K562 (cell line): ENCODE measurements around the gene MRPS6. TPM values are rescaled to one million over a fixed set of nuclear protein-coding genes. Genes with fewer than 3 reads are reported as not detected.

Experiments
- ATAC-seq: fragments of 200-7000 bp; cut with Tn5 transposase; 3 replicates; pipeline ENCODE4 v1.9.1; 2020; ENCODE audit warnings: moderate library complexity
- BruUV-seq: library from RNA; stranded (reverse); fragments of 400-500 nt; replicated peaks from 2 replicates; lab custom pipeline; 2021; lab: Mats Ljungman, UMichigan
- CTCF ChIA-PET: fragments of 300-600 bp; formaldehyde crosslinking; extraction: SDS; loops from one replicate; lab custom pipeline; 2021; ENCODE audit warnings: low intra/inter-chr PET ratio; lab: Yijun Ruan, JAX
- POLR2A ChIA-PET: fragments of 300-600, 350-650 bp; sonication (Branson Sonifier 250); formaldehyde crosslinking; extraction: SDS; loops from one replicate; lab custom pipeline; 2021; ENCODE audit warnings: antibody characterized with exemption, inconsistent platforms; lab: Yijun Ruan, JAX
- DNase-seq, 4 experiments: peaks; one replicate each; pipeline versions ENCODE4 v3.0.0 to v3.0.0-alpha.2; 2011 to 2018; ENCODE audit warnings: low spot score in 3 of 4, mixed read lengths in 3 of 4; ENCODE audit errors: extremely low read depth in 1 of 4
- FAIRE-seq: peaks from 2 replicates; lab custom pipeline; 2011; peaks lifted over from hg19 to GRCh38; lab: Jason Lieb, UNC
- H2AFZ ChIP-seq: 2 replicates; pipeline ENCODE4 v1.6.0; 2011; ENCODE audit warnings: low read depth, low read length, control low read depth, inconsistent platforms
- H3K27ac ChIP-seq: fragments of 200-600 bp; 3 replicates; pipeline ENCODE4 v1.8.0; 2011; ENCODE audit warnings: low read depth, mild to moderate bottlenecking, control low read depth, inconsistent platforms, low read length, moderate library complexity, mixed read lengths; ENCODE audit errors: extremely low read depth
- H3K27me3 ChIP-seq, 2 experiments: fragments of 300-600 bp in 1 of 2; 2 replicates in 1 of 2; 3 replicates in 1 of 2; pipeline versions ENCODE4 v1.6.0 to v1.8.0; 2011; ENCODE audit warnings: inconsistent platforms in 2 of 2, low read length in 2 of 2, mild to moderate bottlenecking in 1 of 2, mixed read lengths in 1 of 2, moderate library complexity in 1 of 2; ENCODE audit not compliant: control insufficient read depth in 2 of 2, insufficient read depth in 2 of 2
- H3K36me3 ChIP-seq: fragments of 300-600 bp; 3 replicates; pipeline ENCODE4 v1.8.0; 2011; ENCODE audit warnings: mild to moderate bottlenecking, low read length, inconsistent platforms; ENCODE audit not compliant: control insufficient read depth, insufficient read depth
- H3K4me1 ChIP-seq, 2 experiments: fragments of 200-600 bp in 1 of 2; replicated peaks in 1 of 2; 2 replicates in 1 of 2; 3 replicates in 1 of 2; pipeline versions ENCODE4 v1.5.1 to v1.8.0; 2011; ENCODE audit warnings: inconsistent platforms in 2 of 2, low read length in 2 of 2, mild to moderate bottlenecking in 1 of 2, mixed read lengths in 1 of 2, moderate library complexity in 1 of 2; ENCODE audit not compliant: control insufficient read depth in 2 of 2, insufficient read depth in 2 of 2
- H3K4me2 ChIP-seq: 2 replicates; pipeline ENCODE4 v1.6.1; 2011; ENCODE audit warnings: low read length, control low read depth, inconsistent platforms, mixed read lengths; ENCODE audit not compliant: insufficient read depth
- H3K4me3 ChIP-seq: fragments of 200-600 bp; sonication (generic), shearing (Covaris generic); 2 replicates; pipeline ENCODE4 v1.5.1; 2016; ENCODE audit warnings: control low read depth, inconsistent platforms
- H3K79me2 ChIP-seq: fragments of 200-600 bp; 3 replicates; pipeline ENCODE4 v1.8.0; 2011; ENCODE audit warnings: low read length, inconsistent platforms; ENCODE audit not compliant: control insufficient read depth, insufficient read depth
- H3K9ac ChIP-seq, 2 experiments: 2 replicates each; pipeline versions ENCODE4 v1.6.0 to v1.6.1; 2011; ENCODE audit warnings: low read depth in 2 of 2, low read length in 2 of 2, control low read depth in 1 of 2, inconsistent platforms in 1 of 2, mild to moderate bottlenecking in 1 of 2, mixed read lengths in 1 of 2; ENCODE audit not compliant: insufficient read depth in 1 of 2
- H3K9me1 ChIP-seq: one replicate; pipeline ENCODE4 v1.6.0; 2011; ENCODE audit warnings: inconsistent platforms, mild to moderate bottlenecking, low read length, moderate library complexity; ENCODE audit not compliant: control insufficient read depth, insufficient read depth
- H3K9me3 ChIP-seq: replicated peaks from 2 replicates; pipeline ENCODE4 v1.5.1; 2011; ENCODE audit warnings: low read depth, low read length, inconsistent platforms; ENCODE audit not compliant: control insufficient read depth, insufficient read depth
- H4K20me1 ChIP-seq: replicated peaks from 2 replicates; pipeline ENCODE4 v1.6.1; 2011; ENCODE audit warnings: low read length, inconsistent platforms, mixed read lengths; ENCODE audit not compliant: control insufficient read depth, insufficient read depth
- HMG20B ChIP-seq: fragments of 250-450 bp; sonication (Bioruptor Pico); IDR thresholded peaks from 2 replicates; pipeline ENCODE4 v1.5.0; 2021; ENCODE audit warnings: mild to moderate bottlenecking
- IRF2 ChIP-seq: sonication (generic); formaldehyde crosslinking; IDR thresholded peaks from 2 replicates; pipeline ENCODE4 v1.8.1; 2022; ENCODE audit warnings: mild to moderate bottlenecking, missing genetic modification reagents
- JUN ChIP-seq, 2 experiments: sonication (generic) in 1 of 2; formaldehyde crosslinking in 1 of 2; IDR thresholded peaks; 2 replicates each; pipeline versions ENCODE4 v1.6.1 to v1.8.0; 2012 to 2022; ENCODE audit warnings: borderline replicate concordance in 2 of 2, mild to moderate bottlenecking in 2 of 2, improper control_type of control experiment in 1 of 2, low read depth in 1 of 2, low read length in 1 of 2, missing genetic modification reagents in 1 of 2
- LEF1 ChIP-seq: fragments of 450-650 bp; IDR thresholded peaks from 2 replicates; pipeline ENCODE4 v1.6.1; 2016; ENCODE audit warnings: mild to moderate bottlenecking
- MAFG ChIP-seq: fragments of 450-650 bp; conservative IDR thresholded peaks from 2 replicates; pipeline ENCODE4 v1.6.1; 2016; ENCODE audit warnings: missing genetic modification characterization, missing compliant biosample characterization
- RNF2 ChIP-seq: sonication (generic); IDR thresholded peaks from 2 replicates; pipeline ENCODE4 v1.6.1; 2016
- STAG1 ChIP-seq: sonication (generic); formaldehyde crosslinking; IDR thresholded peaks from 2 replicates; pipeline ENCODE4 v1.5.0; 2020; ENCODE audit warnings: missing genetic modification reagents, borderline replicate concordance
- ZNF23 ChIP-seq: fragments of 250-450 bp; sonication (Bioruptor Pico); IDR thresholded peaks from 2 replicates; pipeline ENCODE4 v1.4.0; 2020; ENCODE audit warnings: mild to moderate bottlenecking
- ZNF253 ChIP-seq: fragments of 250-450 bp; sonication (Bioruptor Pico); conservative IDR thresholded peaks from 2 replicates; pipeline ENCODE4 v1.6.1; 2021; ENCODE audit warnings: mild to moderate bottlenecking
- ZNF668 ChIP-seq: fragments of 250-450 bp; sonication (Bioruptor Pico); IDR thresholded peaks from 2 replicates; pipeline ENCODE4 v1.8.0; 2022; ENCODE audit warnings: mild to moderate bottlenecking, inconsistent platforms
- WGBS: fragments of 100-300 bp; shearing (Covaris generic); methylation state at CpG from one replicate; pipeline ENCODE4 v1.1.6; 2016; ENCODE audit warnings: low coverage, mixed read lengths; ENCODE audit not compliant: insufficient coverage; ENCODE audit errors: missing lambda C conversion rate; 5-methylcytosine and 5-hydroxymethylcytosine counted together
- in situ Hi-C: fragments of 300-500 bp; cut with MboI; formaldehyde crosslinking; loops from 4 replicates; pipeline ENCODE4 v1.15.0; 2018; ENCODE audit warnings: inconsistent platforms, mixed read lengths
- intact Hi-C: fragments of 100-400 bp; cut with micrococcal nuclease; formaldehyde crosslinking; loops from 2 replicates; pipeline ENCODE4 v1.14.2; 2022
- polyA plus RNA-seq, 8 experiments: library from polyadenylated mRNA; depleted of rRNA in 4 of 8; stranded (reverse) in 5 of 8; unstranded in 3 of 8; fragments of >200 nt; fragmentation: Nextera tagmentation in 2 of 8; fragmentation: Illumina TruSeq in 1 of 8; extraction: Ambion mirVana in 2 of 8; extraction: Trizol in 1 of 8; gene quantifications; 2 replicates each; pipeline versions ENCODE4 v1.2.1 to v1.2.3, GENCODE V29; 2011 to 2014; ENCODE audit warnings: inconsistent platforms in 1 of 8, missing spikeins in 1 of 8
- total RNA-seq, 7 experiments: library from RNA; depleted of rRNA in 6 of 7; stranded (reverse); fragments of >200 nt in 6 of 7; fragmentation: Illumina TruSeq in 2 of 7; extraction: Trizol in 2 of 7; gene quantifications; 2 replicates each; pipeline versions ENCODE4 v1.2.1 to v1.2.3, GENCODE V29; 2011 to 2021; ENCODE audit warnings: low replicate concordance in 1 of 7
- TF ChIP-seq, protein P1 (sequence below), 2 experiments: fragments of 450-650 bp in 1 of 2; sonication (generic) in 1 of 2; formaldehyde crosslinking in 1 of 2; IDR thresholded peaks in 1 of 2; conservative IDR thresholded peaks in 1 of 2; 2 replicates each; pipeline versions ENCODE4 v1.6.1 to v1.8.1; 2016 to 2023; ENCODE audit warnings: mild to moderate bottlenecking in 2 of 2, moderate library complexity in 2 of 2, inconsistent platforms in 1 of 2, missing genetic modification reagents in 1 of 2
- TF ChIP-seq, protein P2 (sequence below): sonication (generic); formaldehyde crosslinking; IDR thresholded peaks from 2 replicates; pipeline ENCODE4 v1.8.1; 2023; ENCODE audit warnings: missing genetic modification reagents, mild to moderate bottlenecking, borderline replicate concordance
- TF ChIP-seq, protein P3 (sequence below): fragments of 250-450 bp; sonication (Bioruptor Pico); IDR thresholded peaks from 2 replicates; pipeline ENCODE4 v1.5.0; 2022; ENCODE audit warnings: mild to moderate bottlenecking

MRPS6 gene
- total and polyA plus RNA-seq, 9 of the 15 experiments (the other 6 are each of a cell fraction or from before 2014, with no cell fraction given), result 26.1 to 72.0 (median 39.3) TPM

DNA sequence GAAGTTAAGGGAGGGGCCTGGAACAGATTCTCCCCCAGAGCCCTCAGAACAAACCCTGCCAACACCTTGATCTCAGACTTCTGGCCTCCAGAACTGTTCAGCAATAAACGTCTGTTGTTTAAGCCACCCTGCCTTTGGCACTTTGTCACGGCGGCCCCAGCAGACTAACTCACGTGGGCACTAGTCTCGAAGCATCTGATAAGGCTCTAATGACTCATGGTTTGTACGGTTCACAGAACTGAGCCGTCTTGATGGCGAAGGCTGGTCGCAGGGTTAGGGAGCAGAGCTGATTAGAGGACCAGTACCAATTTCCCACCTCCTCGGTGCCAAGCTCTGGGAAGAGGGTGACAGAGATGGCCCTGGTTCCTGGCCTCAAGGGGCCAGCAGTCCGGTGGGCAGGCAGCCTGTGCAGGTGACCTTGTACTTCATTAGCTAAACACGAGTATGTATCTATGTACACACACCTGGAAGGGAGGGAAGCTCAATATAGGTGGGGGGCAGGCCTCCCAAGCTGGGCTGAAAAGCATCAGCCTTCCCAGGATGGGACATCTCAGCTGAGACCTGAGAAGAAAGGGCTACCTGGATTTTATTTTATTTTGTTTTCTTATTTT lies 112.8 kb downstream of the MRPS6 start:
- in situ Hi-C loops, result no loop called here
- CTCF ChIA-PET, result no interaction called here
- ATAC-seq (peak; percentile 81), FAIRE-seq (peak; percentile 75), DNase-seq (peak; percentile 50 to 70 (median 60))
- Histone ChIP-seq H2AFZ (no peak overlapping the region), H3K9ac (peak overlapping the region in 1 of 2 experiments; percentile 66; a peak in 2 of 4 replicates), H3K27ac (no peak overlapping the region), H3K9me1 (no peaks in the 10 kb centered on the region), H3K27me3 (peaks cover 0 to 4% of the 10 kb centered on the region in 2 experiments; a peak in 2 of 5 replicates), H3K36me3 (no peaks in the 10 kb centered on the region), H3K4me2 (peak overlapping the region; percentile 39; the same call in 1 of the 2 replicates), H3K9me3 (no peaks in the 10 kb centered on the region), H3K4me3 (no peak overlapping the region), H4K20me1 (no peaks in the 10 kb centered on the region), H3K79me2 (no peaks in the 10 kb centered on the region), H3K4me1 (peaks cover 7 to 26% of the 10 kb centered on the region in 2 experiments; a peak in 4 of 5 replicates)
- 3% methylated on average over 12 of the region's 12 CpGs for WGBS
- POLR2A ChIA-PET, result interaction anchor here (1.5 kb wide), 1 partner anchor 13 kb away, joined by 5 read pairs; no protein-coding TSS in a partner anchor
- intact Hi-C loops, result no loop called here
- no TSS peak for BruUV-seq
- no peak for TF ChIP-seq STAG1 (CRISPR knock-in tag)
- peak; percentile 61; the same call in 1 of the 2 replicates for TF ChIP-seq LEF1
- TF ChIP-seq ZNF23, result no peak
- TF ChIP-seq ZNF253, result no peak
- TF ChIP-seq HMG20B (CRISPR knock-in tag), result no peak
- TF ChIP-seq RNF2, result 0 out of 2 replicates have a peak, but pooled peaks have one; percentile 40
- no peak for TF ChIP-seq ZNF668 (CRISPR knock-in tag)
- peak; percentile 91 for TF ChIP-seq JUN (IDR thresholded peaks at IDR 0.05; ENCODE audit: borderline replicate concordance, low read depth, low read length)
- no peak for TF ChIP-seq JUN (CRISPR knock-in tag; IDR thresholded peaks at IDR 0.05; ENCODE audit: borderline replicate concordance)
- 0 out of 2 replicates have a peak, but pooled peaks have one; percentile 5 for TF ChIP-seq MAFG (tag)
- TF ChIP-seq, protein P1, sequence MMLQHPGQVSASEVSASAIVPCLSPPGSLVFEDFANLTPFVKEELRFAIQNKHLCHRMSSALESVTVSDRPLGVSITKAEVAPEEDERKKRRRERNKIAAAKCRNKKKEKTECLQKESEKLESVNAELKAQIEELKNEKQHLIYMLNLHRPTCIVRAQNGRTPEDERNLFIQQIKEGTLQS (IDR thresholded peaks at IDR 0.05), result peak; percentile 90
- TF ChIP-seq, protein P1 (CRISPR knock-in tag; conservative IDR thresholded peaks at IDR 0.05), result no peak
- no peak for TF ChIP-seq IRF2 (CRISPR knock-in tag)
- TF ChIP-seq, protein P2, sequence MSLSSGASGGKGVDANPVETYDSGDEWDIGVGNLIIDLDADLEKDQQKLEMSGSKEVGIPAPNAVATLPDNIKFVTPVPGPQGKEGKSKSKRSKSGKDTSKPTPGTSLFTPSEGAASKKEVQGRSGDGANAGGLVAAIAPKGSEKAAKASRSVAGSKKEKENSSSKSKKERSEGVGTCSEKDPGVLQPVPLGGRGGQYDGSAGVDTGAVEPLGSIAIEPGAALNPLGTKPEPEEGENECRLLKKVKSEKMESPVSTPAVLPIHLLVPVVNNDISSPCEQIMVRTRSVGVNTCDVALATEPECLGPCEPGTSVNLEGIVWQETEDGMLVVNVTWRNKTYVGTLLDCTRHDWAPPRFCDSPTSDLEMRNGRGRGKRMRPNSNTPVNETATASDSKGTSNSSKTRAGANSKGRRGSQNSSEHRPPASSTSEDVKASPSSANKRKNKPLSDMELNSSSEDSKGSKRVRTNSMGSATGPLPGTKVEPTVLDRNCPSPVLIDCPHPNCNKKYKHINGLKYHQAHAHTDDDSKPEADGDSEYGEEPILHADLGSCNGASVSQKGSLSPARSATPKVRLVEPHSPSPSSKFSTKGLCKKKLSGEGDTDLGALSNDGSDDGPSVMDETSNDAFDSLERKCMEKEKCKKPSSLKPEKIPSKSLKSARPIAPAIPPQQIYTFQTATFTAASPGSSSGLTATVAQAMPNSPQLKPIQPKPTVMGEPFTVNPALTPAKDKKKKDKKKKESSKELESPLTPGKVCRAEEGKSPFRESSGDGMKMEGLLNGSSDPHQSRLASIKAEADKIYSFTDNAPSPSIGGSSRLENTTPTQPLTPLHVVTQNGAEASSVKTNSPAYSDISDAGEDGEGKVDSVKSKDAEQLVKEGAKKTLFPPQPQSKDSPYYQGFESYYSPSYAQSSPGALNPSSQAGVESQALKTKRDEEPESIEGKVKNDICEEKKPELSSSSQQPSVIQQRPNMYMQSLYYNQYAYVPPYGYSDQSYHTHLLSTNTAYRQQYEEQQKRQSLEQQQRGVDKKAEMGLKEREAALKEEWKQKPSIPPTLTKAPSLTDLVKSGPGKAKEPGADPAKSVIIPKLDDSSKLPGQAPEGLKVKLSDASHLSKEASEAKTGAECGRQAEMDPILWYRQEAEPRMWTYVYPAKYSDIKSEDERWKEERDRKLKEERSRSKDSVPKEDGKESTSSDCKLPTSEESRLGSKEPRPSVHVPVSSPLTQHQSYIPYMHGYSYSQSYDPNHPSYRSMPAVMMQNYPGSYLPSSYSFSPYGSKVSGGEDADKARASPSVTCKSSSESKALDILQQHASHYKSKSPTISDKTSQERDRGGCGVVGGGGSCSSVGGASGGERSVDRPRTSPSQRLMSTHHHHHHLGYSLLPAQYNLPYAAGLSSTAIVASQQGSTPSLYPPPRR (CRISPR knock-in tag), result no peak
- TF ChIP-seq, protein P3, sequence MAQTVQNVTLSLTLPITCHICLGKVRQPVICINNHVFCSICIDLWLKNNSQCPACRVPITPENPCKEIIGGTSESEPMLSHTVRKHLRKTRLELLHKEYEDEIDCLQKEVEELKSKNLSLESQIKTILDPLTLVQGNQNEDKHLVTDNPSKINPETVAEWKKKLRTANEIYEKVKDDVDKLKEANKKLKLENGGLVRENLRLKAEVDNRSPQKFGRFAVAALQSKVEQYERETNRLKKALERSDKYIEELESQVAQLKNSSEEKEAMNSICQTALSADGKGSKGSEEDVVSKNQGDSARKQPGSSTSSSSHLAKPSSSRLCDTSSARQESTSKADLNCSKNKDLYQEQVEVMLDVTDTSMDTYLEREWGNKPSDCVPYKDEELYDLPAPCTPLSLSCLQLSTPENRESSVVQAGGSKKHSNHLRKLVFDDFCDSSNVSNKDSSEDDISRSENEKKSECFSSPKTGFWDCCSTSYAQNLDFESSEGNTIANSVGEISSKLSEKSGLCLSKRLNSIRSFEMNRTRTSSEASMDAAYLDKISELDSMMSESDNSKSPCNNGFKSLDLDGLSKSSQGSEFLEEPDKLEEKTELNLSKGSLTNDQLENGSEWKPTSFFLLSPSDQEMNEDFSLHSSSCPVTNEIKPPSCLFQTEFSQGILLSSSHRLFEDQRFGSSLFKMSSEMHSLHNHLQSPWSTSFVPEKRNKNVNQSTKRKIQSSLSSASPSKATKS, result no peak
